GM12878 (cell line): ENCODE results near the gene IRF2. TPM values are rescaled to one million over a fixed set of nuclear protein-coding genes. Genes with fewer than 3 reads are reported as not detected.

Experiments
- ATAC-seq: fragments of 200-7000 bp; cut with Tn5 transposase; 3 replicates; pipeline ENCODE4 v1.9.1; 2020; ENCODE audit warnings: mild to moderate bottlenecking, moderate library complexity
- BruUV-seq: library from RNA; stranded (reverse); fragments of 400-500 nt; replicated peaks from 2 replicates; lab custom pipeline; 2021; lab: Mats Ljungman, UMichigan
- CTCF ChIA-PET: fragments of 300-600 bp; sonication (Branson Sonifier 250); formaldehyde crosslinking; extraction: SDS; loops from one replicate; lab custom pipeline; 2021; ENCODE audit warnings: inconsistent platforms; lab: Yijun Ruan, JAX
- POLR2A ChIA-PET: fragments of 350-600 bp; formaldehyde crosslinking; extraction: SDS; loops from one replicate; lab custom pipeline; 2021; ENCODE audit warnings: inconsistent platforms; lab: Charles Lee
- RAD21 ChIA-PET: fragments of 300-600 bp; sonication (Branson Sonifier 250); formaldehyde crosslinking; loops from one replicate; lab custom pipeline; 2023; ENCODE audit warnings: antibody characterized with exemption; ENCODE audit not compliant: unreplicated experiment; lab: Charles Lee
- SMC1A ChIA-PET: fragments of 300-600 bp; sonication (Branson Sonifier 250); formaldehyde crosslinking; loops from one replicate; lab custom pipeline; 2023; ENCODE audit not compliant: unreplicated experiment, uncharacterized antibody; lab: Charles Lee
- DNase-seq: peaks from one replicate; pipeline ENCODE4 v3.0.0-alpha.2; 2011; ENCODE audit warnings: low read depth, low spot score
- FAIRE-seq: peaks from 3 replicates; lab custom pipeline; 2011; peaks lifted over from hg19 to GRCh38; lab: Jason Lieb, UNC
- H2AFZ ChIP-seq: 2 replicates; pipeline ENCODE4 v1.6.0; 2011; ENCODE audit warnings: low read depth, low read length, control low read depth; ENCODE audit not compliant: control insufficient read depth
- H3K27ac ChIP-seq: 2 replicates; pipeline ENCODE4 v1.5.1; 2011; ENCODE audit warnings: control low read depth; ENCODE audit not compliant: control insufficient read depth, insufficient read depth
- H3K27me3 ChIP-seq, 2 experiments: replicated peaks in 1 of 2; 2 replicates each; pipeline versions ENCODE4 v1.6.0 to v1.6.1; 2011; ENCODE audit warnings: low read length in 1 of 2; ENCODE audit not compliant: control insufficient read depth in 2 of 2, insufficient read depth in 2 of 2
- H3K36me3 ChIP-seq, 2 experiments: 2 replicates each; pipeline ENCODE4 v1.5.1; 2011; ENCODE audit warnings: low read length in 1 of 2; ENCODE audit not compliant: control insufficient read depth in 2 of 2, insufficient read depth in 2 of 2
- H3K4me1 ChIP-seq: 2 replicates; pipeline ENCODE4 v1.6.1; 2011; ENCODE audit warnings: mild to moderate bottlenecking, low read length, moderate library complexity, mixed read lengths; ENCODE audit not compliant: control insufficient read depth, insufficient read depth
- H3K4me2 ChIP-seq: 2 replicates; pipeline ENCODE4 v1.6.0; 2011; ENCODE audit warnings: control low read depth; ENCODE audit not compliant: control insufficient read depth, insufficient read depth
- H3K4me3 ChIP-seq: fragments of 200-600 bp; sonication (generic); 2 replicates; pipeline ENCODE4 v1.5.1; 2016
- H3K79me2 ChIP-seq: 2 replicates; pipeline ENCODE4 v1.6.0; 2011; ENCODE audit warnings: low read length; ENCODE audit not compliant: control insufficient read depth, insufficient read depth
- H3K9ac ChIP-seq: 2 replicates; pipeline ENCODE4 v1.8.0; 2011; ENCODE audit warnings: low read length, control low read depth, mixed read lengths; ENCODE audit not compliant: control insufficient read depth, insufficient read depth
- H3K9me3 ChIP-seq: replicated peaks from 3 replicates; pipeline ENCODE4 v1.5.1; 2011; ENCODE audit warnings: mild to moderate bottlenecking, low read length; ENCODE audit not compliant: control insufficient read depth, insufficient read depth
- H4K20me1 ChIP-seq: 2 replicates; pipeline ENCODE4 v1.6.0; 2011; ENCODE audit not compliant: control insufficient read depth, insufficient read depth
- CREM ChIP-seq: IDR thresholded peaks from 2 replicates; pipeline ENCODE4 v1.6.1; 2014; ENCODE audit warnings: antibody characterized with exemption, low read depth
- EED ChIP-seq: sonication (generic); IDR thresholded peaks from 2 replicates; pipeline ENCODE4 v1.6.1; 2016; ENCODE audit warnings: antibody characterized with exemption, low read depth
- HDAC2 ChIP-seq: fragments of 200-600 bp; sonication (generic); IDR thresholded peaks from 2 replicates; pipeline ENCODE4 v1.6.1; 2017
- MTA3 ChIP-seq: IDR thresholded peaks from 2 replicates; pipeline ENCODE4 v1.6.1; 2012; ENCODE audit warnings: low read length, inconsistent platforms, borderline replicate concordance
- SREBF2 ChIP-seq: IDR thresholded peaks from 2 replicates; pipeline ENCODE4 v1.6.1; 2012; ENCODE audit warnings: mild to moderate bottlenecking, low read length
- ZNF24 ChIP-seq: fragments of 450-650 bp; IDR thresholded peaks from 2 replicates; pipeline ENCODE4 v1.6.1; 2017; ENCODE audit warnings: antibody characterized with exemption, mild to moderate bottlenecking
- WGBS: methylation state at CpG from one replicate; pipeline ENCODE4 v1.1.6; 2016; ENCODE audit warnings: low lambda C conversion rate; ENCODE audit not compliant: insufficient replicate concordance, insufficient coverage; ENCODE audit errors: missing lambda C conversion rate; 5-methylcytosine and 5-hydroxymethylcytosine counted together
- in situ Hi-C: fragments of 300-500 bp; cut with MboI; formaldehyde crosslinking; loops from 9 replicates; pipeline ENCODE4 v1.14.3; 2018; ENCODE audit warnings: mixed read lengths
- intact Hi-C: fragments of 100-400 bp; cut with micrococcal nuclease; formaldehyde crosslinking; loops from one replicate; pipeline ENCODE4 v1.14.2; 2022; ENCODE audit not compliant: unreplicated experiment
- polyA plus RNA-seq, 11 experiments: library from polyadenylated mRNA; depleted of rRNA in 4 of 11; unstranded in 6 of 11; stranded (reverse) in 5 of 11; fragments of >200 nt; fragmentation: Nextera tagmentation in 4 of 11; fragmentation: Illumina TruSeq in 1 of 11; extraction: Ambion mirVana in 4 of 11; extraction: Trizol in 1 of 11; gene quantifications; 1 replicate in 1 of 11; 2 replicates in 10 of 11; pipeline versions ENCODE4 v1.2.1 to v1.2.3, GENCODE V29; 2011 to 2016; ENCODE audit warnings: inconsistent platforms in 2 of 11, missing spikeins in 2 of 11, low read depth in 1 of 11
- total RNA-seq, 4 experiments: library from RNA; depleted of rRNA in 3 of 4; stranded (reverse); fragments of >200 nt in 3 of 4; fragmentation: Illumina TruSeq in 1 of 4; extraction: Trizol in 1 of 4; gene quantifications; 2 replicates each; pipeline versions ENCODE4 v1.2.1 to v1.2.3, GENCODE V29; 2013 to 2021

Gene IRF2
- total and polyA plus RNA-seq, 10 of the 15 experiments (the other 5 are each of a cell fraction or from before 2014, with no cell fraction given), result 45.1 to 99.3 (median 58.9) TPM

DNA sequence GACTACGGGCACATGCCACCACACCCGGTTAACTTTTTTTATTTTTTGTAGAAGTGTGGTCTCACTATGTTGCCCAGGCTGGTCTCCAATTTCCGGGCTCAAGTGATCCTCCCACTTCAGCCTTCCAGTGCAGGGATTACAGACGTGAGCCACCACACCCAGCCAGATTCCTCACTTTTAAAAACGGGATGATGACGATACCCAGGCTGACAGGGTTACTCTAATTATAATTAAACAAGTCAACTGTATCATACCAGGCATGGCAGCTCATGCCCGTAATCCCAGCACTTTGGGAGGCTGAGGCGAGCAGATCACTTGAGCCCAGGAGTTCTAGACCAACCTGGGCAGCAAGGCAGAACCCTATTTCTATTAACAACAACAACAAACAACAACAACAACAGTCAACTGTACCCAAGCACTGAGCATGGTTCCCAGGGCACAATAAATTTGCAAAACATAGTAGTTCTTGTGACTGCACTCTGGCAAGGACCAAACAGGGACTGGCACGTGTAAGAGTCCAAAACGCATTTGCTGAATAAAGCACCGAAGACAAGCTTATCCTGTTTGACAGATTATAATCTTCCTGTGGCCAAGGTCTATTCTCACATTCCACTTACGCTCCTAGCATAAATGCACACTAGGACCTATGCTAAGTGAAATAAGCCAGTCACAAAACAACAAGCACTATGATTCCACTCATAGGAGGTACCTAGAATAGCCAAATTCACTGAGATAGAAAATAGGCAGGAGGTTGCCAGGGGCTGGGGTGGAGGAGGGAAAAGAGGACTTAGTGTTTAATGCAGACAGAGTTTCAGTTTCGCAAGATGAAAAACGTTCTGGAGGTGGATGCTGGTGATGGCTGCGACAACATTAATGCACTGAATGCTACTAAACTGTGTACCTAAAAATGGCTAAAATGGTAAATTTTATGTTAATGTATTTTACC is 77.5 kb downstream of the IRF2 start:
- Histone ChIP-seq H3K27me3 (no peaks in the 10 kb centered on the region), H3K36me3 (peaks cover 8 to 45% of the 10 kb centered on the region in 2 experiments), H3K9ac (0 out of 2 replicates have a peak overlapping the region, but pooled peaks have one; percentile 47), H4K20me1 (no peaks in the 10 kb centered on the region), H3K4me2 (peak overlapping the region; percentile 94), H3K9me3 (no peaks in the 10 kb centered on the region; the same call in 1 of the 3 replicates), H3K27ac (peak overlapping the region; percentile 76), H2AFZ (no peak overlapping the region), H3K79me2 (peaks cover 5% of the 10 kb centered on the region), H3K4me3 (peak overlapping the region; percentile 44; the same call in 1 of the 2 replicates), H3K4me1 (peaks cover 29% of the 10 kb centered on the region)
- ATAC-seq (peak; percentile 13), DNase-seq (no peak), FAIRE-seq (no peak)
- in situ Hi-C loops, result no loop called here
- CTCF ChIA-PET, result interaction anchor here (1.1 to 1.4 kb wide), 3 partner anchors 16 to 133 kb away, joined by 3 to 5 read pairs (median 3); no protein-coding TSS in a partner anchor
- WGBS, result 60% methylated on average over 15 of the region's 15 CpGs
- POLR2A ChIA-PET, result interaction anchor here (0.8 to 2.9 kb wide), 6 partner anchors 12 to 118 kb away, joined by 3 to 16 read pairs (median 3); no protein-coding TSS in a partner anchor
- intact Hi-C loops, result loop anchor here (5.0 kb wide), 5 partner anchors 75 to 140 kb away; partner anchors contain the start of gene IRF2
- RAD21 ChIA-PET, result interaction anchor here (1.0 to 3.7 kb wide), 7 partner anchors 13 to 140 kb away, joined by 3 to 22 read pairs (median 5); no protein-coding TSS in a partner anchor
- TF ChIP-seq CREM, result 0 out of 2 replicates have a peak, but pooled peaks have one; percentile 16
- TF ChIP-seq SREBF2, result no peak
- TF ChIP-seq HDAC2, result no peak
- TF ChIP-seq EED, result peak; percentile 59
- TF ChIP-seq MTA3, result 0 out of 2 replicates have a peak, but pooled peaks have one; percentile 42
- TF ChIP-seq ZNF24, result no peak
- SMC1A ChIA-PET, result interaction anchor here (0.8 to 2.6 kb wide), 15 partner anchors 9 to 140 kb away, joined by 3 to 23 read pairs (median 8); no protein-coding TSS in a partner anchor
- BruUV-seq, result no TSS peak
